Upper lobe of left lung (tissue), 6 donors: ENCODE results near the gene SYNGR1. TPM values are rescaled to one million over a fixed set of nuclear protein-coding genes. Genes with fewer than 3 reads are reported as not detected.

Experiments
- ATAC-seq, 2 donors: fragments of 200-7000 bp; cut with Tn5 transposase; one replicate each; pipeline ENCODE4 v1.9.1; 2022; ENCODE audit warnings: mild to moderate bottlenecking in 2 of 2, moderate library complexity in 2 of 2; ENCODE audit not compliant: low FRiP score in 2 of 2
- DNase-seq, 2 donors: peaks; one replicate each; pipeline ENCODE4 v3.0.0-alpha.2; 2019 to 2020
- H3K27ac ChIP-seq, 4 donors: fragments of 200-600 bp; sonication (generic); one replicate each; pipeline ENCODE4 v1.5.1; 2016 to 2019
- H3K27me3 ChIP-seq, 4 donors: fragments of 200-600 bp; sonication (generic); one replicate each; pipeline ENCODE4 v1.5.1; 2017 to 2019
- H3K36me3 ChIP-seq, 4 donors: fragments of 200-600 bp; sonication (generic); one replicate each; pipeline ENCODE4 v1.5.1; 2016 to 2019
- H3K4me1 ChIP-seq, 4 donors: fragments of 200-600 bp; sonication (generic); one replicate each; pipeline ENCODE4 v1.5.1; 2018 to 2019
- H3K4me3 ChIP-seq, 4 donors: fragments of 200-600 bp; sonication (generic); one replicate each; pipeline ENCODE4 v1.5.1; 2017 to 2019; ENCODE audit warnings: mild to moderate bottlenecking in 2 of 4, moderate library complexity in 1 of 4
- H3K9me3 ChIP-seq, 4 donors: fragments of 200-600 bp; sonication (generic); one replicate each; pipeline ENCODE4 v1.5.1; 2018 to 2019
- EP300 ChIP-seq, 4 donors: sonication (generic); formaldehyde crosslinking; IDR thresholded peaks; one replicate each; pipeline ENCODE4 v1.5.1; 2017; ENCODE audit warnings: antibody characterized with exemption in 4 of 4, control low read depth in 2 of 4
- POLR2A ChIP-seq, 4 donors: fragments of 450-650 bp; IDR thresholded peaks; one replicate each; pipeline ENCODE4 v1.5.1; 2016 to 2017; ENCODE audit warnings: antibody characterized with exemption in 4 of 4, mild to moderate bottlenecking in 2 of 4
- POLR2AphosphoS5 ChIP-seq, 2 donors: sonication (generic); formaldehyde crosslinking; IDR thresholded peaks; one replicate each; pipeline ENCODE4 v1.5.1; 2017; ENCODE audit warnings: antibody characterized with exemption in 2 of 2
- WGBS, 2 donors: methylation state at CpG; one replicate each; pipeline ENCODE4 v1.1.5; 2017 to 2018; 5-methylcytosine and 5-hydroxymethylcytosine counted together
- total RNA-seq, 6 donors: library from RNA; depleted of rRNA in 4 of 6; stranded (reverse); fragments of >200 nt in 4 of 6; gene quantifications; one replicate each; pipeline versions ENCODE4 v1.1.0 to v1.2.1, GENCODE V29; 2016 to 2021
- TF ChIP-seq, protein P1 (sequence below), 6 experiments: fragments of 450-650 bp in 4 of 6; fragments of 200-600 bp in 2 of 6; sonication (generic) in 2 of 6; IDR thresholded peaks; one replicate each; pipeline ENCODE4 v1.5.1; 2016 to 2019; ENCODE audit warnings: antibody characterized with exemption in 6 of 6
- donor health status: DM: no; HTN: no; CAD: no; lungs with moderate emphysema.
- donor health status: DM: no; HTN: yes; CAD: no; lungs with severe emphysema.

The SYNGR1 gene
- total RNA-seq, 6 donors from 2014 or later, result 2.0 to 14.6 (median 5.3) TPM

- TF ChIP-seq EP300 (IDR thresholded peaks at IDR 0.05), result no peak
- TF ChIP-seq POLR2AphosphoS5 (IDR thresholded peaks at IDR 0.05), result no peak
- TF ChIP-seq, protein P1, sequence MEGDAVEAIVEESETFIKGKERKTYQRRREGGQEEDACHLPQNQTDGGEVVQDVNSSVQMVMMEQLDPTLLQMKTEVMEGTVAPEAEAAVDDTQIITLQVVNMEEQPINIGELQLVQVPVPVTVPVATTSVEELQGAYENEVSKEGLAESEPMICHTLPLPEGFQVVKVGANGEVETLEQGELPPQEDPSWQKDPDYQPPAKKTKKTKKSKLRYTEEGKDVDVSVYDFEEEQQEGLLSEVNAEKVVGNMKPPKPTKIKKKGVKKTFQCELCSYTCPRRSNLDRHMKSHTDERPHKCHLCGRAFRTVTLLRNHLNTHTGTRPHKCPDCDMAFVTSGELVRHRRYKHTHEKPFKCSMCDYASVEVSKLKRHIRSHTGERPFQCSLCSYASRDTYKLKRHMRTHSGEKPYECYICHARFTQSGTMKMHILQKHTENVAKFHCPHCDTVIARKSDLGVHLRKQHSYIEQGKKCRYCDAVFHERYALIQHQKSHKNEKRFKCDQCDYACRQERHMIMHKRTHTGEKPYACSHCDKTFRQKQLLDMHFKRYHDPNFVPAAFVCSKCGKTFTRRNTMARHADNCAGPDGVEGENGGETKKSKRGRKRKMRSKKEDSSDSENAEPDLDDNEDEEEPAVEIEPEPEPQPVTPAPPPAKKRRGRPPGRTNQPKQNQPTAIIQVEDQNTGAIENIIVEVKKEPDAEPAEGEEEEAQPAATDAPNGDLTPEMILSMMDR (IDR thresholded peaks at IDR 0.05), result no peak
- TF ChIP-seq POLR2A (IDR thresholded peaks at IDR 0.05), result no peak
- no peaks in the 10 kb centered on the region for H3K9me3 ChIP-seq
- H3K36me3 ChIP-seq, result peaks cover 0 to 3% (median 0%) of the 10 kb centered on the region in 4 donors
- no peaks in the 10 kb centered on the region for H3K27me3 ChIP-seq
- WGBS, 2 donors, result 79 to 80% methylated on average over 9 of the region's 9 CpGs
- H3K4me3 ChIP-seq, result no peak overlapping the region
- ATAC-seq (no peak), DNase-seq (no peak)
- H3K27ac ChIP-seq, result no peak overlapping the region
- no peaks in the 10 kb centered on the region for H3K4me1 ChIP-seq
Observed at GRCh38 chr22:39359659-39360195, 9.9 kb downstream of the SYNGR1 start.

DNA sequence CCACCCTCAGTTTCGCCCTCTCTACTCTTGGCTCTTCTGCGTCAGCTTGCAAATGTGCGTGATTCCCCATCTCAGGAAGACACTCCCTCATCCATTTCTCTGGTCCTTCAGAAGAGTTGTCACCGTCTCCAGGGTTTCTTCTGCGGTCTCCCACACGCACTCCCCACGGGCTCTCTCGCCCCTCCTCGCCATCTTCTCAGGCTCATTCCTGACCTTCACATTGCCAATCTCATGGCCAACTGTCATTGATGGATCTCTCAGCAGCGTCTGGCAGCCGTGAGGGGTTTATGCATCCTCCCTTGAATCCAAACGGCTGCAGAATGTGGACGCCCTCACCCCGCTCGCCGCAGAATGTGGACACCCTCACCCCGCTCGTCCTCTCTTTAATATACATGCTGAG is 10.5 kb downstream of the SYNGR1 start:
- TF ChIP-seq POLR2AphosphoS5 (IDR thresholded peaks at IDR 0.05) (no peak), POLR2A (IDR thresholded peaks at IDR 0.05) (no peak), EP300 (IDR thresholded peaks at IDR 0.05) (no peak)
- TF ChIP-seq, protein P1 (IDR thresholded peaks at IDR 0.05), result no peak
- WGBS, 2 donors, result 82 to 87% methylated on average over 18 of the region's 18 CpGs

GRCh38 chr22:39360674-39361413 is 11.1 kb downstream of the SYNGR1 start:
- peaks cover 0 to 3% (median 0%) of the 10 kb centered on the region in 4 donors for H3K36me3 ChIP-seq
- no peaks in the 10 kb centered on the region for H3K9me3 ChIP-seq
- no peaks in the 10 kb centered on the region for H3K27me3 ChIP-seq
- ATAC-seq (no peak), DNase-seq (no peak)
- H3K4me3 ChIP-seq, result no peak overlapping the region
- TF ChIP-seq EP300 (IDR thresholded peaks at IDR 0.05), result no peak
- TF ChIP-seq, protein P1 (IDR thresholded peaks at IDR 0.05), result no peak
- no peak for TF ChIP-seq POLR2AphosphoS5 (IDR thresholded peaks at IDR 0.05)
- no peak for TF ChIP-seq POLR2A (IDR thresholded peaks at IDR 0.05)
- 78 to 80% methylated on average over 14 of the region's 14 CpGs for WGBS, 2 donors
- H3K4me1 ChIP-seq, result no peaks in the 10 kb centered on the region
- no peak overlapping the region for H3K27ac ChIP-seq

More for the DNA sequence above, 10.5 kb downstream of the SYNGR1 start:
- no peak for ATAC-seq
- Histone ChIP-seq H3K4me1 (no peaks in the 10 kb centered on the region), H3K9me3 (no peaks in the 10 kb centered on the region), H3K27ac (no peak overlapping the region), H3K27me3 (no peaks in the 10 kb centered on the region), H3K4me3 (no peak overlapping the region), H3K36me3 (peaks cover 0 to 3% (median 0%) of the 10 kb centered on the region in 4 donors)
- no peak for DNase-seq

- 91 to 96% methylated on average over 7 of the region's 7 CpGs for WGBS, 2 donors
- ATAC-seq (no peak), DNase-seq (no peak)
- H3K9me3 ChIP-seq, result no peaks in the 10 kb centered on the region
- H3K36me3 ChIP-seq, result peaks cover 0 to 3% (median 0%) of the 10 kb centered on the region in 4 donors
- H3K27ac ChIP-seq, result no peak overlapping the region
- no peaks in the 10 kb centered on the region for H3K4me1 ChIP-seq
- H3K4me3 ChIP-seq, result no peak overlapping the region
- no peaks in the 10 kb centered on the region for H3K27me3 ChIP-seq
- TF ChIP-seq POLR2A (IDR thresholded peaks at IDR 0.05) (no peak), EP300 (IDR thresholded peaks at IDR 0.05) (no peak), POLR2AphosphoS5 (IDR thresholded peaks at IDR 0.05) (no peak)
- TF ChIP-seq, protein P1 (IDR thresholded peaks at IDR 0.05), result no peak
Observed at GRCh38 chr22:39361496-39361895, 11.7 kb downstream of the SYNGR1 start.
